C4-2B (cell line): Measurements from ENCODE around the gene HEATR5A.
"Not testable (repeated sequence)": the region's sequence is repeated elsewhere in the genome, so short reads cannot be mapped to it uniquely, and the experiment has no call there.

Experiments used
- ZFX ChIP-seq: fragments of 450-650 bp; IDR thresholded peaks from 2 replicates; pipeline ENCODE4 v1.6.1; 2017
- TF ChIP-seq, protein P1 (sequence below): fragments of 450-650 bp; conservative IDR thresholded peaks from 2 replicates; pipeline ENCODE4 v1.5.1; 2017; ENCODE audit warnings: mild to moderate bottlenecking

DNA sequence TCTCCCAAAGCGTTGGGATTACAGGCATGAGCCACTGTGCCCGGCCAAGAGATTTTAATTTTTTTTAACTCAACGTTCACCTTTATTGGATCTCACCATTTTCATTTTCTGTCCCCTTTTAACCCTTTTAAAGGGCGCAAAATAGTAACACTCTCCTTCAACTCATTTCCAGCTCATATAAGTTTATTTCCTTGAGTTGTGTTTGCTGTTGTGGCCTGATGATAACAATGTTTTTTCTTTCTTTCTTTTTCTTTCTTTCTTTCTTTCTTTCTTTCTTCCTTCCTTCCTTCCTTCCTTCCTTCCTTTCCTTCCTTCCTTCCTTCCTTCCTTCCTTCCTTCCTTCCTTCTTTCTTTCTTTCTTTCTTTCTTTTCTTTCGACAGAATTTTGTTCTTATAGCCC lies 143.9 kb downstream of the HEATR5A start:
- TF ChIP-seq, protein P1, sequence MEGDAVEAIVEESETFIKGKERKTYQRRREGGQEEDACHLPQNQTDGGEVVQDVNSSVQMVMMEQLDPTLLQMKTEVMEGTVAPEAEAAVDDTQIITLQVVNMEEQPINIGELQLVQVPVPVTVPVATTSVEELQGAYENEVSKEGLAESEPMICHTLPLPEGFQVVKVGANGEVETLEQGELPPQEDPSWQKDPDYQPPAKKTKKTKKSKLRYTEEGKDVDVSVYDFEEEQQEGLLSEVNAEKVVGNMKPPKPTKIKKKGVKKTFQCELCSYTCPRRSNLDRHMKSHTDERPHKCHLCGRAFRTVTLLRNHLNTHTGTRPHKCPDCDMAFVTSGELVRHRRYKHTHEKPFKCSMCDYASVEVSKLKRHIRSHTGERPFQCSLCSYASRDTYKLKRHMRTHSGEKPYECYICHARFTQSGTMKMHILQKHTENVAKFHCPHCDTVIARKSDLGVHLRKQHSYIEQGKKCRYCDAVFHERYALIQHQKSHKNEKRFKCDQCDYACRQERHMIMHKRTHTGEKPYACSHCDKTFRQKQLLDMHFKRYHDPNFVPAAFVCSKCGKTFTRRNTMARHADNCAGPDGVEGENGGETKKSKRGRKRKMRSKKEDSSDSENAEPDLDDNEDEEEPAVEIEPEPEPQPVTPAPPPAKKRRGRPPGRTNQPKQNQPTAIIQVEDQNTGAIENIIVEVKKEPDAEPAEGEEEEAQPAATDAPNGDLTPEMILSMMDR, result not testable (repeated sequence)
- TF ChIP-seq ZFX, result not testable (repeated sequence)
